Measurements from ENCODE around the gene DPH7. TPM values are rescaled to one million over a fixed set of nuclear protein-coding genes. Genes with fewer than 3 reads are reported as not detected.
"Not testable (repeated sequence)": the region's sequence is repeated elsewhere in the genome, so short reads cannot be mapped to it uniquely, and the experiment has no call there.

DPH7 gene
- total and polyA plus RNA-seq, 5 experiments from 2014 or later: 26.2 to 80.7 (median 32.8) TPM

GRCh38 chr9:137519553-137519952, 59.2 kb downstream of the DPH7 start:
- Mint-ChIP-seq H3K4me3 (peak overlapping the region in 1 of 10 donors; percentile 51), H3K27ac (no peak overlapping the region), H3K27me3 (no peaks in the 10 kb centered on the region), H3K9me3 (no peaks in the 10 kb centered on the region), H3K36me3 (no peaks in the 10 kb centered on the region), H3K4me1 (peaks cover 0 to 8% (median 0%) of the 10 kb centered on the region in 4 donors)
- no peak for ATAC-seq
- DNase-seq: no peak
- POLR2A ChIA-PET: no interaction called here

- H3K27ac Mint-ChIP-seq, H3K4me1 Mint-ChIP-seq, ATAC-seq, H3K9me3 Mint-ChIP-seq, POLR2A ChIA-PET, DNase-seq, H3K27me3 Mint-ChIP-seq, H3K36me3 Mint-ChIP-seq: not testable (repeated sequence)
- H3K4me3 Mint-ChIP-seq: peak overlapping the region in 1 of 10 donors; percentile 51
Measured at GRCh38 chr9:137518661-137519459, 59.9 kb downstream of the DPH7 start.

- Mint-ChIP-seq H3K4me3 (no peak overlapping the region), H3K27me3 (no peaks in the 10 kb centered on the region), H3K27ac (no peak overlapping the region), H3K36me3 (no peaks in the 10 kb centered on the region), H3K9me3 (no peaks in the 10 kb centered on the region), H3K4me1 (peaks cover 0 to 4% (median 2%) of the 10 kb centered on the region in 4 donors)
- DNase-seq: no peak
- ATAC-seq: no peak
- POLR2A ChIA-PET: no interaction called here
Measured at GRCh38 chr9:137516144-137516917, 62.4 kb downstream of the DPH7 start.

GRCh38 chr9:137515338-137515724, 63.4 kb downstream of the DPH7 start:
- H3K9me3 Mint-ChIP-seq: no peaks in the 10 kb centered on the region
- H3K4me3 Mint-ChIP-seq: no peak overlapping the region
- H3K36me3 Mint-ChIP-seq: no peaks in the 10 kb centered on the region
- DNase-seq: no peak
- POLR2A ChIA-PET: no interaction called here
- peaks cover 0 to 4% (median under 1%) of the 10 kb centered on the region in 4 donors for H3K4me1 Mint-ChIP-seq
- no peaks in the 10 kb centered on the region for H3K27me3 Mint-ChIP-seq
- ATAC-seq: no peak
- H3K27ac Mint-ChIP-seq: no peak overlapping the region

GRCh38 chr9:137514691-137515337, 63.9 kb downstream of the DPH7 start:
- H3K4me1 Mint-ChIP-seq: peaks cover 0 to 5% (median under 1%) of the 10 kb centered on the region in 4 donors
- ATAC-seq: no peak

GRCh38 chr9:137513801-137514570, 64.7 kb downstream of the DPH7 start:
- not testable (repeated sequence) for H3K4me3 Mint-ChIP-seq, DNase-seq, H3K27me3 Mint-ChIP-seq, H3K4me1 Mint-ChIP-seq, H3K36me3 Mint-ChIP-seq, ATAC-seq, H3K9me3 Mint-ChIP-seq
- H3K27ac Mint-ChIP-seq: peak overlapping the region in 2 of 10 donors; percentile 25 to 79
- POLR2A ChIA-PET: interaction anchor here (0.5 kb wide), 1 partner anchor 222 kb away, joined by 5 read pairs; no protein-coding TSS in a partner anchor

More at GRCh38 chr9:137514691-137515337, 63.9 kb downstream of the DPH7 start:
- H3K36me3 Mint-ChIP-seq: no peaks in the 10 kb centered on the region
- no peak for DNase-seq
- no peak overlapping the region for H3K27ac Mint-ChIP-seq
- no peaks in the 10 kb centered on the region for H3K27me3 Mint-ChIP-seq
- no peaks in the 10 kb centered on the region for H3K9me3 Mint-ChIP-seq
- POLR2A ChIA-PET: no interaction called here
- H3K4me3 Mint-ChIP-seq: no peak overlapping the region

GRCh38 chr9:137513136-137513535, 65.6 kb downstream of the DPH7 start:
- H3K27ac Mint-ChIP-seq, DNase-seq, H3K4me1 Mint-ChIP-seq, H3K36me3 Mint-ChIP-seq, POLR2A ChIA-PET, H3K9me3 Mint-ChIP-seq, H3K4me3 Mint-ChIP-seq, H3K27me3 Mint-ChIP-seq, ATAC-seq: not testable (repeated sequence)

GRCh38 chr9:137511758-137512463, 66.8 kb downstream of the DPH7 start:
- no peak for DNase-seq

GRCh38 chr9:137511126-137511525, 67.6 kb downstream of the DPH7 start:
- ATAC-seq, POLR2A ChIA-PET, H3K36me3 Mint-ChIP-seq, H3K27ac Mint-ChIP-seq, H3K27me3 Mint-ChIP-seq, DNase-seq, H3K4me1 Mint-ChIP-seq, H3K4me3 Mint-ChIP-seq, H3K9me3 Mint-ChIP-seq: not testable (repeated sequence)

More at GRCh38 chr9:137511758-137512463, 66.8 kb downstream of the DPH7 start:
- Mint-ChIP-seq H3K36me3 (no peaks in the 10 kb centered on the region), H3K4me1 (peaks cover 0 to 8% (median under 1%) of the 10 kb centered on the region in 4 donors), H3K27me3 (no peaks in the 10 kb centered on the region), H3K27ac (peak overlapping the region in 1 of 10 donors; percentile 48), H3K9me3 (no peaks in the 10 kb centered on the region), H3K4me3 (no peak overlapping the region)
- no peak for ATAC-seq
- POLR2A ChIA-PET: no interaction called here

- no peaks in the 10 kb centered on the region for H3K9me3 Mint-ChIP-seq
- H3K36me3 Mint-ChIP-seq: no peaks in the 10 kb centered on the region
- H3K27ac Mint-ChIP-seq: no peak overlapping the region
- peaks cover 0 to 8% (median under 1%) of the 10 kb centered on the region in 4 donors for H3K4me1 Mint-ChIP-seq
- DNase-seq (no peak), ATAC-seq (no peak)
- POLR2A ChIA-PET: no interaction called here
- no peak overlapping the region for H3K4me3 Mint-ChIP-seq
- no peaks in the 10 kb centered on the region for H3K27me3 Mint-ChIP-seq
Measured at GRCh38 chr9:137509198-137509597, 69.5 kb downstream of the DPH7 start.

GRCh38 chr9:137506702-137507171, 72.0 kb downstream of the DPH7 start:
- Mint-ChIP-seq H3K4me3 (no peak overlapping the region), H3K36me3 (peaks cover 0 to 2% (median 0%) of the 10 kb centered on the region in 3 donors), H3K27ac (no peak overlapping the region), H3K27me3 (no peaks in the 10 kb centered on the region), H3K9me3 (peaks cover 0 to 8% (median 0%) of the 10 kb centered on the region in 9 donors), H3K4me1 (peaks cover 2 to 15% (median 6%) of the 10 kb centered on the region in 4 donors)
- DNase-seq: no peak
- no peak for ATAC-seq
- POLR2A ChIA-PET: no interaction called here

GRCh38 chr9:137506274-137506673, 72.5 kb downstream of the DPH7 start:
- Mint-ChIP-seq H3K9me3 (peaks cover 0 to 10% (median 0%) of the 10 kb centered on the region in 9 donors), H3K4me1 (peaks cover 2 to 18% (median 6%) of the 10 kb centered on the region in 4 donors), H3K4me3 (no peak overlapping the region), H3K27me3 (no peaks in the 10 kb centered on the region), H3K36me3 (peaks cover 0 to 2% (median 0%) of the 10 kb centered on the region in 3 donors), H3K27ac (no peak overlapping the region)
- DNase-seq (no peak), ATAC-seq (no peak)
- POLR2A ChIA-PET: no interaction called here
